HG03575 (cell line): ENCODE results near the gene FALEC.
A peak's percentile ranks its signal among the peaks of the same experiment; 100 is the strongest.
"Not testable (repeated sequence)": the region's sequence is repeated elsewhere in the genome, so short reads cannot be mapped to it uniquely, and the experiment has no call there.

ENCODE experiments used
- ATAC-seq: cut with Tn5 transposase; IDR thresholded peaks from one replicate; pipeline ENCODE4 v1.9.1; 2021; ENCODE audit not compliant: unreplicated experiment, insufficient number of reproducible peaks, low FRiP score; ENCODE audit errors: extremely low read depth

Gene FALEC

DNA sequence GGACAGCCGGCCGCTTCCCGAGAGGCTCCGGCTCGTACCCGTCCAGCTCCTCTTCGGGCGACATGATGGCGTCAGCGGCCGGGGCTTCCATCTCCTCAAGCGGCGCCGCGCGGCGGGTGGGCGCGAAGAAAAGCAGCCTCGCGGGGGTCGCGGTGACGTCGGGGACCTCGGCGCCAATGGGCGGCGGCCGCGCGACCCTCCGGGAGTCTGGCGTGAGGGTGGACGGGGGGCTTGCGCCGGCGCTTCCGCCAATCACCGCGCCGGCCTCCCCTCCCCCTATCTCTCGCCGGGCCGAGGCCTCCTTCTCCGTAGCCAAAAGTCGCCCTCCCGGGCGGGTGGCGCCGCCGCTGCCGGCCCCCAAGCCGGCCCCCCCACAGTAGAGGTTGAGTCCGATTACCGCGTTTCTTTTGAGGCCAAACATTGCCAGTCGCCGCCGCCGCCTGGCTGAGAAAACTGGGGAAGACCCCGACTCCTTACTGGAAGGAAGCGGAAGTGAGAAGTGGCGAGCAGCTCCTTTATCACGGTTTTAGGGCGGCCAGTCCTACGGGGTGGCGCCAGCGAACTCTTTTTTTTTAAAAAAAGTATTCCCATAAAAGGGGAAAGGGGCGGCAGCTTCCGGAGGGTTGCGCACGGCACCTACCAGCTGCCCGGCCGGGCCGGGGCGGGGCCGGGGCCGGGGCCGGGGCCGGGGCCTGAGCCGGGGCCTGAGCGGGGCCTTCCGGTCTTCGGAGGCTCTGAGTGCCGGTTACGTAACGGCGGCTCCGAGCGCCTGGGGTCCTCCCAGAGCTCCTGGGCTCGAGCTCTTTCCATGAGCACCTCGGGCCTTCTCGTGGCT lies 63.8 kb downstream of the FALEC start, which contains the start of gene MCL1:
TSS of gene MCL1 (minus strand) at position 501 of the 835 bp plus-strand sequence. CDS start at position 421, 80 bp downstream.
- ATAC-seq, result peak; percentile 69

DNA sequence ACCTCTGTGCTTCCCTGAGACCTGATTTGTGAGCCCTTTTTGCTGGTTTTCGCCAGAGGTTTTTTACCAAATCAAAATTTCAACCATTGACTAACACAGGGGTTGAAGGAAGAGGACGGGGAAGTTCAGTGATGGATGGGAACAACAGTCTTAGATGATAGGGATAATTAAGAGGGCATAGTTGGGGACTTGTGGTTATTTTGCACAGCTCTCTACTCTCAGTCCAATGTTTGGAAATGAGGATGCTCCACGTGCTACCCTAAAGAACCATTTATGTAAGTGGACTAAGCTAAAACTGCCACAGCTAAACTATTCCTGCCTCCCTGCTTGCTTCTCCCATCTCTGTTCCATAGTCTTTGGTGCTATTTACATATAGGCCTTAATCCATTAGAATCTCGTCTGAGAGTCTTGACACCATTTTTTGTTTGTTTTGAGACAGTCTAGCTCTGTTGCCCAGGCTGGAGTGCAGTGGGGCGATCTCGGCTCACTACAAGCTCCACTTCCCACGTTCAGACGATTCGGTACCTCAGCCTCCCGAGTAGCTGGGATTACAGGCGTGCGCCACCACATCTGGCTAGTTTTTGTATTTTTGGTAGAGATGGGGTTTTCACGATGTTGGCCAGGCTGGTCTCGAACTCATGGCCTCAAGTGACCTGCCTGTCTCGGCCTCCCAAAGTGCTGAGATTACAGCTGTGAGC lies 64.5 kb downstream of the FALEC start:
- ATAC-seq, result no peak

DNA sequence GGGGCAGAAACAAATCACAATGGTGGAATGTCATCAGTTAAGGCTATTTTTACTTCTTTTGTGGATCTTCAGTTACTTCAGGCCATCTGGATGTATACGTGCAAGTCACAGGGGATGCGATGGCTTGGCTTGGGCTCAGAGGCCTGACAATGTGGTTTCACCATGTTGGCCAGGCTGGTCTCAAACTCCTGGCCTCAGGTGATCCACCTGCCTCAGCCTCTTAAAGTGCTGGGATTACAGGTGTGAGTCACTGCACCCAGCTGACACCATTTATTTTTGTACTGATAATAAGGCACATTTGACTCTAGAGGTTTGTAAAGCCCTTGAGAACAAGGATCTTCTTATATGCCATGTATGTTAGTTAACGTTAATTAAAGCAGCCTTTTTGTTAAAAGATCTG lies 65.4 kb downstream of the FALEC start:
- not testable (repeated sequence) for ATAC-seq

DNA sequence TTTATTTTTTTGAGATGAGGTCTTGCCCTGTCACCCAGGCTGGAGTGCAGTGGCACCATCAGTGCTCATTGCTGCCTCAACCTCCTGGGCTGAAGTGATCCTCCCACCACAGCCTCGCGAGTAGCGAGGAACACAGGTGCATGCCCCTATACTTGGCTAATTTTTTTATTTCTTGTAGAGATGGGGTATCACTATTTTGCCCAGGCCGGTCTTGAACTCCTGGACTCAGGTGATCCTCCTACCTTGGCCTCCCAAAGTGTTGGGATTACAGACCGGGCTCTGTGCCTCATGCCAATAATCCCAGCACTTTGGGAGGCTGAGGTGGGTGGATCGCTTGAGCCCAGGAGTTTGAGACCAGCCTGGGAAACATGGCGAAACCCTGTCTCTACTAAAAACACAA lies 65.9 kb downstream of the FALEC start:
- ATAC-seq, result not testable (repeated sequence)

DNA sequence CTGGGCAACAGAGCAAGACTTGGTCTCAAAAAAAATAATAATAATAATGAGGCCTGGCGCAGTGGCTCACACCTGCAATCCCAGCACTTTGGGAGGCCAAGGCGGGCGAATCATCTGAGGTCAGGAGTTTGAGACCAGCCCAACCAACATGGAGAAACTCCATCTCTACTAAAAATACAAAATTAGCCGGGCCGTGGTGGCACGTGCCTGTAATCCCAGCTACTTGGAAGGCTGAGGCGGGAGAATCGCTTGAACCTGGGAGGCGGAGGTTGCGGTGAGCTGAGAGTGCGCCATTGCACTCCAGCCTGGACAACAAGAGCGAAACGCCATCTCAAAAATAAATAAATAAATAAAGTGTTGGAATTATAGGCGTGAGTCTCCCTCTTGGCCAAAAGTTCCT lies 66.4 kb downstream of the FALEC start:
- ATAC-seq, result not testable (repeated sequence)

DNA sequence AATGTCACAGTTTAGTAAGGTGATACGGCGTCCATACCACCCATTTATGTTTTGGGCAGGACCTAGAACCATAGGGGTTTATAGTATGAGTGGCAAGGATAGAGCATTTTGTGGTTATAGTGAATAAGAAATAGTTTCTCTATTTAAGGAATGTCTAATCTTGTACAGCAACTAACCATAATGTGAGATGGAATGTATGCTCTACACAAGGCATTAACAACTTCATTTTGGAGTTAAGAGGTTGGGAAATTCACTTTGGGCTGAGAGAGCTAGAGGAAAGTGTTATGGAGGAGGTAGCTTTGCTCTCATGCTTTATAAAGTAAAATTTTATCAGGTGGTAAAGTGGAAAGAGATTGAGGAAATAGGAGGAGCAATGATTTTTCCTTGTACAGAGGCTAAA lies 66.8 kb downstream of the FALEC start:
- no peak for ATAC-seq
